ENCODE results near the gene UTP4. TPM values are rescaled to one million over a fixed set of nuclear protein-coding genes. Genes with fewer than 3 reads are reported as not detected.

UTP4 gene
- total RNA-seq, 1 donor from 2014 or later = 13.3 TPM

GRCh38 chr16:69095193-69095592 lies 37.3 kb upstream of the UTP4 start:
- Histone ChIP-seq H3K9me3 (ENCODE audit: low read depth) (no peaks in the 10 kb centered on the region), H3K79me2 (ENCODE audit: low read depth) (no peaks in the 10 kb centered on the region), H3K27me3 (no peaks in the 10 kb centered on the region), H3K4me1 (peaks cover 5% of the 10 kb centered on the region), H2AFZ (replicated peaks) (no peak overlapping the region), H3K4me3 (no peak overlapping the region), H3K9ac (no peak overlapping the region), H3K36me3 (no peaks in the 10 kb centered on the region), H3F3A (ENCODE audit: low read depth) (peaks cover 19% of the 10 kb centered on the region), H3K27ac (no peak overlapping the region), H3K4me2 (no peak overlapping the region), H4K20me1 (ENCODE audit: low read depth) (no peaks in the 10 kb centered on the region)
- Mint-ChIP-seq H3K4me1 (peaks cover 12% of the 10 kb centered on the region), H3K36me3 (no peaks in the 10 kb centered on the region), H3K4me3 (no peak overlapping the region), H3K27ac (no peak overlapping the region), H3K9me3 (no peaks in the 10 kb centered on the region), H3K27me3 (ENCODE audit: insufficient read depth, low read depth) (peaks cover 4% of the 10 kb centered on the region)
- TF ChIP-seq EZH2 (IDR thresholded peaks at IDR 0.05) = no peak
- no peak for TF ChIP-seq CTCF (IDR thresholded peaks at IDR 0.05)
- TF ChIP-seq EZH2phosphoT487 (IDR thresholded peaks at IDR 0.05) = no peak
- no peak for DNase-seq (ENCODE audit: low spot score)

GRCh38 chr16:69100071-69100691 lies 32.3 kb upstream of the UTP4 start:
- H3K4me3 Mint-ChIP-seq = peak overlapping the region; percentile 66
- no peak for TF ChIP-seq EZH2phosphoT487 (IDR thresholded peaks at IDR 0.05)
- no peak for TF ChIP-seq CTCF (IDR thresholded peaks at IDR 0.05)
- no peak for TF ChIP-seq EZH2 (IDR thresholded peaks at IDR 0.05)
- H3K27ac ChIP-seq = no peak overlapping the region
- no peaks in the 10 kb centered on the region for H3K36me3 Mint-ChIP-seq
- H3K27ac Mint-ChIP-seq = peak overlapping the region; percentile 93
- peaks cover 41% of the 10 kb centered on the region for H3K4me1 Mint-ChIP-seq
- H3K9ac ChIP-seq = no peak overlapping the region
- no peaks in the 10 kb centered on the region for H3K79me2 ChIP-seq (ENCODE audit: low read depth)
- DNase-seq (ENCODE audit: low spot score) = no peak
- peak overlapping the region; percentile 42 for H2AFZ ChIP-seq (replicated peaks)
- no peaks in the 10 kb centered on the region for H4K20me1 ChIP-seq (ENCODE audit: low read depth)
- peaks cover 24% of the 10 kb centered on the region for H3F3A ChIP-seq (ENCODE audit: low read depth)
- no peaks in the 10 kb centered on the region for H3K9me3 ChIP-seq (ENCODE audit: low read depth)
- peak overlapping the region; percentile 31 for H3K4me2 ChIP-seq
- peaks cover 3% of the 10 kb centered on the region for H3K27me3 ChIP-seq
- H3K4me1 ChIP-seq = peaks cover 24% of the 10 kb centered on the region
- H3K9me3 Mint-ChIP-seq = no peaks in the 10 kb centered on the region
- H3K27me3 Mint-ChIP-seq (ENCODE audit: insufficient read depth, low read depth) = peaks cover 7% of the 10 kb centered on the region
- no peaks in the 10 kb centered on the region for H3K36me3 ChIP-seq
- H3K4me3 ChIP-seq = no peak overlapping the region

- Histone ChIP-seq H3K9me3 (ENCODE audit: low read depth) (no peaks in the 10 kb centered on the region), H3K4me1 (peaks cover 29% of the 10 kb centered on the region), H4K20me1 (ENCODE audit: low read depth) (peaks cover 14% of the 10 kb centered on the region), H3K4me3 (peak within 1 kb of the TSS; percentile 90), H3K9ac (no peak within 1 kb of the TSS), H3K79me2 (ENCODE audit: low read depth) (no peaks in the 10 kb centered on the region), H3K4me2 (peak within 1 kb of the TSS; percentile 100), H3K27ac (no peak within 1 kb of the TSS), H3K36me3 (no peaks in the 10 kb centered on the region), H3F3A (ENCODE audit: low read depth) (peaks cover 37% of the 10 kb centered on the region), H3K27me3 (peaks cover 6% of the 10 kb centered on the region), H2AFZ (replicated peaks) (peak within 1 kb of the TSS; percentile 78)
- H3K27me3 Mint-ChIP-seq (ENCODE audit: insufficient read depth, low read depth) = peaks cover 14% of the 10 kb centered on the region
- TF ChIP-seq CTCF (IDR thresholded peaks at IDR 0.05) (peak; percentile 42), EZH2phosphoT487 (IDR thresholded peaks at IDR 0.05) (no peak)
- H3K27ac Mint-ChIP-seq = peak within 1 kb of the TSS; percentile 44
- peak within 1 kb of the TSS; percentile 96 for H3K4me3 Mint-ChIP-seq
- H3K36me3 Mint-ChIP-seq = peaks cover 4% of the 10 kb centered on the region
- DNase-seq (ENCODE audit: low spot score) = peak; percentile 91
- no peaks in the 10 kb centered on the region for H3K9me3 Mint-ChIP-seq
- peaks cover 53% of the 10 kb centered on the region for H3K4me1 Mint-ChIP-seq
These were observed 26.7 kb upstream of the UTP4 start, which contains the start of gene HAS3 for GRCh38 chr16:69105501-69106361. Gene HAS3 (plus strand): TSS chr16:69105653. CDS start chr16:69109396, 3,743 bp downstream.
